Fibroblast of pulmonary artery (primary cell): Measurements from ENCODE around the gene SIX3.

ENCODE experiments used
- DNase-seq: peaks from one replicate; pipeline ENCODE4 v3.0.0-alpha.2; 2010; ENCODE audit warnings: low read depth
- H3K4me3 ChIP-seq: replicated peaks from 2 replicates; pipeline ENCODE4 v1.5.1; 2011; ENCODE audit warnings: low read depth, mild to moderate bottlenecking, control low read depth, low read length, moderate library complexity
- CTCF ChIP-seq: IDR thresholded peaks from 2 replicates; pipeline ENCODE4 v1.5.1; 2011; ENCODE audit warnings: mild to moderate bottlenecking, control low read depth, low read length, inconsistent platforms; ENCODE audit errors: missing control alignments

Gene SIX3

GRCh38 chr2:44953499-44953883, 12.0 kb downstream of the SIX3 start:
- no peak for DNase-seq
- H3K4me3 ChIP-seq: no peak overlapping the region
- TF ChIP-seq CTCF: no peak

GRCh38 chr2:44954447-44954888, 13.0 kb downstream of the SIX3 start:
- H3K4me3 ChIP-seq: no peak overlapping the region
- no peak for DNase-seq
- TF ChIP-seq CTCF: no peak

GRCh38 chr2:44954889-44955592, 13.5 kb downstream of the SIX3 start:
- DNase-seq: no peak
- no peak for TF ChIP-seq CTCF
- no peak overlapping the region for H3K4me3 ChIP-seq

GRCh38 chr2:44955593-44956392, 14.3 kb downstream of the SIX3 start:
- peak; percentile 72 for DNase-seq
- no peak overlapping the region for H3K4me3 ChIP-seq
- peak; percentile 79 for TF ChIP-seq CTCF

GRCh38 chr2:44956843-44957242, 15.3 kb downstream of the SIX3 start:
- no peak for DNase-seq
- H3K4me3 ChIP-seq: no peak overlapping the region
- TF ChIP-seq CTCF: no peak

GRCh38 chr2:44957656-44958327, 16.3 kb downstream of the SIX3 start:
- DNase-seq: no peak
- TF ChIP-seq CTCF: no peak
- no peak overlapping the region for H3K4me3 ChIP-seq
